Ecto neural progenitor cell (in vitro differentiated cells): Measurements from ENCODE around the gene ARAP2.

ENCODE experiments used
- DNase-seq: peaks from one replicate; pipeline ENCODE4 v3.0.0-alpha.2; 2018; ENCODE audit warnings: low spot score

The ARAP2 gene, protein sequence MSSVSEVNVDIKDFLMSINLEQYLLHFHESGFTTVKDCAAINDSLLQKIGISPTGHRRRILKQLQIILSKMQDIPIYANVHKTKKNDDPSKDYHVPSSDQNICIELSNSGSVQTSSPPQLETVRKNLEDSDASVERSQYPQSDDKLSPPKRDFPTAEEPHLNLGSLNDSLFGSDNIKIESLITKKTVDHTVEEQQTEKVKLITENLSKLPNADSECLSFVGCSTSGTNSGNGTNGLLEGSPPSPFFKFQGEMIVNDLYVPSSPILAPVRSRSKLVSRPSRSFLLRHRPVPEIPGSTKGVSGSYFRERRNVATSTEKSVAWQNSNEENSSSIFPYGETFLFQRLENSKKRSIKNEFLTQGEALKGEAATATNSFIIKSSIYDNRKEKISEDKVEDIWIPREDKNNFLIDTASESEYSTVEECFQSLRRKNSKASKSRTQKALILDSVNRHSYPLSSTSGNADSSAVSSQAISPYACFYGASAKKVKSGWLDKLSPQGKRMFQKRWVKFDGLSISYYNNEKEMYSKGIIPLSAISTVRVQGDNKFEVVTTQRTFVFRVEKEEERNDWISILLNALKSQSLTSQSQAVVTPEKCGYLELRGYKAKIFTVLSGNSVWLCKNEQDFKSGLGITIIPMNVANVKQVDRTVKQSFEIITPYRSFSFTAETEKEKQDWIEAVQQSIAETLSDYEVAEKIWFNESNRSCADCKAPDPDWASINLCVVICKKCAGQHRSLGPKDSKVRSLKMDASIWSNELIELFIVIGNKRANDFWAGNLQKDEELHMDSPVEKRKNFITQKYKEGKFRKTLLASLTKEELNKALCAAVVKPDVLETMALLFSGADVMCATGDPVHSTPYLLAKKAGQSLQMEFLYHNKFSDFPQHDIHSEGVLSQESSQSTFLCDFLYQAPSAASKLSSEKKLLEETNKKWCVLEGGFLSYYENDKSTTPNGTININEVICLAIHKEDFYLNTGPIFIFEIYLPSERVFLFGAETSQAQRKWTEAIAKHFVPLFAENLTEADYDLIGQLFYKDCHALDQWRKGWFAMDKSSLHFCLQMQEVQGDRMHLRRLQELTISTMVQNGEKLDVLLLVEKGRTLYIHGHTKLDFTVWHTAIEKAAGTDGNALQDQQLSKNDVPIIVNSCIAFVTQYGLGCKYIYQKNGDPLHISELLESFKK (N-terminal part only)

DNA sequence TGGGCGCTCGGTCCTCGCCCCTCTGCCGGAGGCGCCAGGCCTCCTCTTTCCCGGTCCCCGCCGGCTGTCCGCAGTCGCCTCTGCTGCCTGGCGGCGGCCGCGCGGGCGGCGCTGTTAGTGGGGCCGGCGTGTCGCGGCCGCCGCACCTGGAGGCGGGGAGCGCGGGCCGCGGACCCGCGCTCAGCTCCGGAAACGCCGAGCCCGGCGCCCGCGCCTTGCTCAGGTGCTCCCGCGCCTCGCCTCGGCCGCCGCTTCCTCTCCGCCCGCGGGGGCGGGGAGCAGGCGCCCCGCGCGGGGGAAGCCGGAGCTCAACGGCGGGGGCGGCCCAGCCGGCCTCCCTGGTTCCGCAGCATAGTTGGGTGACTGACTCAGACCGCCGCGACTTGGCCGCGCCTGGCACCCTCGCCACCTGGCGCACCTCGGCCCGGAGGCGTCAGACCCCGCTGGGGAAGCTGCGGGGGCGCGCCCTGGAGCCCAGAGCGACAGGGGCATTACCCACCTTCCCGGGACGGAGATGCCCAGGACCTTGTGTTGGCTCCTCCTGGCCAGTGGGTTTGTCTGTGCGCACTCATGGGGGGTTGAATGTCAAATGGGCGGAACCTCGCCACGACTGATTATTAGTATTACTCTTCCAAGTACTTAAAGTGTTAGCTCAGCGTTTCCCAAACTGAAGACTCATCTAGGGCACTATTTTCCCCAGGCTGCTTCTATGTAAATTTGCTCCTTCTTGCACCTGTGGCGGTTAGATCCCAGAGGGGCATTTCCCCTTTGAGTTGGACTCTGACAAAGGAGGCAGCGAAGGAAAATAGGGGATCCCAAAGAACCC, at the start of gene ARAP2:
ARAP2 (minus strand) TSS at position 258 of the 826 bp plus-strand sequence. CDS start 15,028 bp downstream, outside the sequence.
- peak; percentile 69 for DNase-seq

DNA sequence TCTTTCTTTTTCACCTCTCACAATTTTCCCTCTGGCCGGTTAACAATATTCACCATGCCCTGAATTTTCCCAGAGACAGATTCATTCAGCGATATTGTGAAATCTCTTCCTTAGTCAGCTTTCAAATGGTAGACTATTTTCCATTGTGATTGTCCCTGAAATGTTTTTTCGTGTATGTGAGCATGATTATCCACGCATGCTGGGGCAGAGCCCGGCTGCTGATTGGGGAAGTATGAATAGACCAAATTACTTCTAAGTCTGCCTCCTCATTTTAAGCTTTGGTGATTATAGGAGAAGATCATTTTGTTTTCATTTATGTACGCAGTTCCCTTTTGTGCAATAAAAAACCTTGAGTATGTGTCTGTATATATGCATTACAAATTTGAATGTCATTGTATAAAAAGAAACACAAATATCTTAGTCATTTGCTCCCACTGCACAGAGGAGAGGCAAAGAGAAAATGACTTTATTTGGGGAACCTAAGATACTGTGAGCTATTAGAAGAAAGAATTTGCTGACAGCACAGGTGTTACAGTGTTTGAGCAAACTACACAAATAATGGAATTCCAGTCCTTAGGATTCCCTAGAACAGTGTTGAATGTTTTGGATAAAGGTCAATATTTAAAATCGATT, 48.4 kb upstream of the ARAP2 start:
- DNase-seq = no peak

DNA sequence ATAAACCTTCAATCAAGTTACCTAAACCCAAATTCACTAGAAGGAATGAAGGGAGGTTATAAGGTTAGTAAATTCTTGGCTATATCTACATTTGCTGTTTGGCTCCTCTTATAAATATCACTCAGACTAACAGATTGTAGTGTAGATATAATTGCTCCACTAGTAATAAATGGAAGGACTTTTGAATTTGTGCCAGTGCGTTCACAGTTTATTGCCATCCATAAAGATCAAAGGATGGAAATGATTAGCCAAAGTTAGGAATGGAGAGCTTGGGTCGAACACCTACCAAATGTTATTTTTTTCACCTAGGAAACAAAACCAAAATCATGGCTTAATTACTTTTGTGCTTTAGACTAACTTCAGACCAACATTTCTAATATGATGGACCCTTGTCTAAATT, 46.3 kb upstream of the ARAP2 start:
- DNase-seq = no peak

DNA sequence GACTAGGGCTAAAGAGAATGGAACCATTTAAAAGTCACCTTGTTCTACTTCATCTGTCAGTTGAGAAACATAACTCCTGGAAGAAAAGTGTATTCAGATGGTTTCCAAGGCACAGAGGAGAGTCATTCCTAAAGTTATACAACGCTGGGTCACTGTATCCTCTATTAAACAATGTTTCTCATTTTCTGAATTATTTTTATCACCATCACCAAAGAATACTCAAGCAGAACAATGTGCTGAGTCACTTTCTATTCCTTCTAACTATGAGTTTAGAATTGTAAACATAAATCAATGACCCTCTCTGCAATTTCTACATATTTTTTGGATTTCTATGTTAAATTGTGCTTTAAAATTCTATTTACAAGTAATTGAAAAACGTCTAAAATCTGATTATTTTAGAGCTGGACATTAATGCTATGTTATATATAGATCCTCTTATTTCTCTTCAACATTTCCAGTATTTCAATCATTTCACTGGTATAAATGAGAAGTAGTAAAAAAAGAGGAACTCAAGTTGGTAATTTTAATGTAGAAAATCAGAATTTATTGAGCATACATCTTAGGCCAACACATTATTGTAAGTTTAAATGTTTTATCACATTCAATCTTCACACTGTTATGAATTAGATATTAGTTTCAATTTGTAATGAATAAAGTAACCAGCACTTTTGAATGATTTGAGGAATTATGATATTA, 44.6 kb upstream of the ARAP2 start:
- DNase-seq = no peak

DNA sequence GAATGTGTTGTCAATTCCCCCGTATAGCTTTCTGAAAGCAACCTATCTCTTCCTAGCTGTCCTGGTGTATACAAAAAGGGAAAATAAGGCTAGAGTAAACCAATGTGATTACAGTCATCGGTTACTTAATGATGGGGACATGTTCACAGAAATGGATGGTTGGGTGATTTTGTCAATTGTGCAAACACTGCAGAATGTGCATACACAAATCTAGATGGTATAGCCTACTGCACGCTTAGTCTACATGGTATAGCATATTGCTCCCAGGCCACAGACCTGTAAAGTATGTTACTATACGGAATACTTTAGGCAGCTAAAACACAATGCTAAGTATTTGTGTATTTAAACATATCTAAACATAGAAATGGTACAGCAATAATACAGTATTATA, 42.2 kb upstream of the ARAP2 start:
- no peak for DNase-seq

DNA sequence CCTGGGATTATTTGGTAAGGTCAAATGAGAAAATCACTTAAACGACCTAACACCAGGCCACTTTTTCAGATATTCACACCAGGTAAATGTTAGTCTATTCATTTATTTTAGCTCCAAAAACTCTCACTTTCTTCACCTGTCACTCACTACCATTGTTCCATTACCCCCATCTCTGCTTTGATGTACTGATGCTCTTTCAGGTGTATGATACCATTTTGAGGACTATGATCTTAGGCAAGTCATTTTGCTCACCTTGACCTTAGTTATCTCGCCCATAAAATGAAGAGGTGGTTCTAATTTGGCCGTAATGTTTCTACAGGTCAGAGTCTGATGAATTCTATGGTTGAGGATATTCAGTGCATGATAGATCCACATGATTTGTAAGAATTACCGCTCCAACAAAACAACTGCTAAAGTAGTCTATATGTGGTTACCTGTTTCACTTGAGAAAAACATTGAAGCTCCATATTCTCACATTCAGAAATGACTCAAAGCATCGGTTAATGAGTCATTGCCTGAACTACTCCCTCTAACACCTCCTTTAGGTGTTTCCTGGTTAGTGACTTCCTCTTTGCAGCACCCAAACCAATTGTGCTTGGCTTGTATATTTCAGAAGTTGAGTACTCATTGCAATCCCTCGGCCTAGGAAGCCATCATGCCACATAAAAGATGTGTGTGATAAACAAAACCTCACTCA, 41.6 kb upstream of the ARAP2 start:
- no peak for DNase-seq

DNA sequence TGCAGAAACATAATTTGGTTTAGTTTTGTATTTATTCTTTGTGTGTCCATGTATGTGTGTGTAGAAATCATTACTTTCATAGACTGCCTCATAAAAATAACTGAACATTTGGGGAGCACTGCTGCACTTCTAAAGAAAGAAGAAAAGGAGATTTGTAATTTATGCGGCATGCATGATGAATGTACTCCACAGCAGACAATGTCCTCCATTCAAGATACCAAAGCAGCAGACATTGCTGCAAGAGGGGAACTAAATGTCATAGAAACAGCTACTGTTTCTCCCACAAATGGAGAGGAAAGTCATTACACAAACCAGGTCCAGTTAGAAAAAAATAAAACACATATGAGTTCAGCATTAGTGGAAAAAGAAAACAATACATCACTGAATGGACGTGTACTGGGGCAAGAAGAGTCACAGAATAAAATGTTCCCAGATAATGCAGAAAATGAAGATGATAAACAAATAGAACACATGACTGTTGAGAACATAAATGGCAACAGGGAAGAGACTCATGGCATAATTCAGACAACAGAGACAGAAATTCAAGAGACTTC, 39.7 kb upstream of the ARAP2 start:
- DNase-seq = no peak

DNA sequence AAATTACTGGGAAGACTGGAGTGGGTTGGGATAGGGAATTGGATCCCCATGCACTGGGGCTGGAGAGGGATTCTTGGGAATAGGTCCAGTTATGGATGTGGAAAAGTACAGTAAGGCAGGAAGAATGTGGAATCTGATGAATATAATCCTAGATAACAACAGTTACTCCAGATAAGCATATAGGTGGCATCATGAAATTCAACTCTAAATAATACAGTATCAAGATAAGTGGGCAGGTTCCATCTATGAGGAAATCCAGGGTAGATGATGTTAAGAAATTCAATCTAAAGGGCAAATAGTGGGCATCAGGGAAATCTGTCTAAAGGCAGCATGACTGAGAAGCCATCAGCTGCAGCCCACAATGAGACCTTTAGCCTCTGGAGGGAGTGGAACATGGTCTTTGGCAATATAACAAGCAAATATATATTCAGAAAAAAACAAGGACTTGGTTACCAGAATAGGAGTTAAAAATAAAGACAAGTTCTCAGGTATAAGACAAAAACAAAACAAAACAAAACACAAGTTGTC, 38.3 kb upstream of the ARAP2 start:
- DNase-seq = no peak

DNA sequence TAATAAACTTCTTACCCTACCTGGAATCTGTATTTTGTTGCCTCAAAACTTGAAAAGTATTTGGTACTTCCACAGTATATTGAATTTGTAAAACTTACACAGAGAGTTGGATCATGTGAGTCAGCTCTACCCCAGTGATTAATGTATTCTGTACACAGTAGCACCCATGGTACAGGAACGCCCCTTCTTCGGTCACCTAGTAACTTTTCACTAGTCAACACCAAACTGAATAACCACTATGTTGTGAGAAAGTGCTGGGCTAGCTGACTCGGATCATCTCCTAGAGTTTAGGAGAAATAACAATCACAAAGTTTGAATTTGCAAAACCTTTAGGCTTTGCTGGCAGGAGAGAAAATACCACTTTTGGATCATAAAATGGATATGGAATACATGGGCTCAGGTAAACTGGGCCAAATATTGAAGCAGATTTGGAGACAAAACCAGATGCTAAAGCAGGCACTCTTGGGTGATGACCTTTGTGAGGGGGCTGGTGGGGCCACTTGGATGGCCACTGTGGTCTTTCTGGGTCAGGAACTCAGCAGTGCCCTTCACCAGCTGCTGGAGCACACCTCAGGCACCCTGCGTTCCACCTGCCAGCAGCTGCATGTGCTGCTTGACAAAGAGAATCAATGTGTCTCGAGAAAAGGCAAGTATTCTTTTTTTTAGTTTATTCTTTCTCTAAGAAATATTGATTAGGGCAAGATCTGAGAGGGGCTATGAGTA, 37.2 kb upstream of the ARAP2 start, which contains the start of gene DTHD1:
DTHD1 (plus strand) TSS at position 233 of the 723 bp plus-strand sequence; CDS start at position 376, 143 bp downstream.
- no peak for DNase-seq

DNA sequence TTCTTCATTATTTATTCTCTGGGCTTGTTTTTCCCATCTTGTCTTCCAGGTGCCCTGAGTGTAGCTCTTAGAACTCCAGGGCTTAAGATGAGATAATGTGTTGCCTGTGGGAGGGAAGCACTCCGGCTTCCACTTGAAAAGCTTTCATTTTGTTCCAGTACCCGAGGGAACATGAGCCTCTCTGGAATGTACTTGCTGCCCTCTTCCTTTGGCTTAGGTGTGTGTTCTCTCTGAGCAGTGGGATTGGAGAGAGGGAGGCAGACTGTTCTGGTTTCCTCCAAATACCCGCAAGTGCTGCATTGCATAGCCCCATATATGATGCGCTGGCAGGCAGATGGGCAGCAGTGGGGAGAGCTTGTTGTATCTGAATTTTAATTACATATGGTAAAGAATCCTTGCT, 36.2 kb upstream of the ARAP2 start:
- peak; percentile 54 for DNase-seq

DNA sequence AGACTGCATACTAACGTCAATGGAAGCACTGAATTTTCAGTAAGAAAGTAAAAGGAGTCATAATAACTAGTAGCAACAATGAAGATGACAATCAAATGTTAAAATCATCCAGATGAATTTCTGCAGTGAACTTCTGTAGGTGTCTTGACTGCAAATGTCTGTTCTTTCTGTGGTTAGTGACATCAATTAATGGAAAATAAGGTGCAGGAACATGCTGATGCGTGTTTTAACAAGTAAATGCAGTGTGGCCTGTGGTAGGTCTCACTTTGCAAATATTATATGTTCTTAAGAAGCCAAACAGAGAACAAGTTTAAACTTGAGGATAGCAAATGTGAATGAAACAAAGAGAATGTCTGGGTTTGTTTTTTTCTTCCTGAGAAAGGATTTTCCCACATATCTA, 34.5 kb upstream of the ARAP2 start:
- DNase-seq = no peak

DNA sequence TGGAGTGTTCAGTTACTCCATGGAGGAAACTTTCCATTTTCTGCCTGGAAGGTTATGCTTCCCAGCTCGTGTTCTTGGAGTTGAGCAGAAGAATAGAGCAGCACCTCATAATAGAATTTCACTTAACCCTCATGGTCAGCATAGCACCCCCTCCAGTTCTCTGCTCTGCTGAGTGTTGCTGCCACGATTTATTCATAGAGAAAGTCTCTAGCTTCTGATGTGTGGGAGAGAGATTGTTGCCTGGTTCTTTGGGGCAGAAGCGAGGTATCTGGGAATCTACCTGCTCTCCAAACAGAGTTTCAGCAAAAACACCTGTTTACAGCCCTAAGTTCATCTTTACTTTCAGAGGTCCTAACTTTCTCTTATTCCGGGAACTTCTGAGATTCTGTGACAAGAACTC, 33.2 kb upstream of the ARAP2 start:
- DNase-seq = no peak

DNA sequence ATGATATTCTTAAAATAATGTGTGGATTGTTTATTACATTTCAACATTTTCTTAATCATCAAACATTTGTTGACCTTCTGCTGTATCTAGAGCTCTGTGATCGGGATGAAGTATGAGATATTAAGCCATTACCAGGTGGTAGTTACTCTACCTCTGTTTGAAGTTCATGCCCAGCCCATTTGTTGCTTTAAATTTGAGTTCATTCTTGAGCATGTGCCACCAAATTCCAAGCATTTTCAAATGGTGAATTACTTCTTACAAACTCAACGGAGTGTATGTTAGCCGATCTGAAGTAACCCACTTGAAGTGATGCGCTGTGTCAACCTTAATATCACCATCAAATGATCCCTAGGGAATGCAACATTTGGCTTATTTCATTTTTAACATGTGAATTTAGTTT, 29.8 kb upstream of the ARAP2 start:
- no peak for DNase-seq

DNA sequence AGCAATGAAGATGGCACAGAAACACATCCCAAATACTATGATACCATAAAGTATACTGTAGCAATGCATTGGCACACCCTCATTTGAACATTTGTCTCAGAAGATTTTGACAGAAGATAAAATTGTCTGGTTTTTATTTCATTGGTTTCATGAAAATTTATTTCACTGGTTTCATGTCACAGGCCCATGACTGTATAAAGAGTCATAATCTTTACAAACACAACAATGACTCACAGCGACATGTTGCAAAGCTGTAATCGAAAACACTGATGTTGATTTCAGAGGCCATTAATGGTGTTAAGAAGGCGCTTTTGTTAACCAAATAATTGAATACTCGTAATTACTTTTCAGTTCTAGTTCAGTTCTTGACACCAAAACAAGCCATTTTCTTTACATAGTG, 29.0 kb upstream of the ARAP2 start:
- no peak for DNase-seq

DNA sequence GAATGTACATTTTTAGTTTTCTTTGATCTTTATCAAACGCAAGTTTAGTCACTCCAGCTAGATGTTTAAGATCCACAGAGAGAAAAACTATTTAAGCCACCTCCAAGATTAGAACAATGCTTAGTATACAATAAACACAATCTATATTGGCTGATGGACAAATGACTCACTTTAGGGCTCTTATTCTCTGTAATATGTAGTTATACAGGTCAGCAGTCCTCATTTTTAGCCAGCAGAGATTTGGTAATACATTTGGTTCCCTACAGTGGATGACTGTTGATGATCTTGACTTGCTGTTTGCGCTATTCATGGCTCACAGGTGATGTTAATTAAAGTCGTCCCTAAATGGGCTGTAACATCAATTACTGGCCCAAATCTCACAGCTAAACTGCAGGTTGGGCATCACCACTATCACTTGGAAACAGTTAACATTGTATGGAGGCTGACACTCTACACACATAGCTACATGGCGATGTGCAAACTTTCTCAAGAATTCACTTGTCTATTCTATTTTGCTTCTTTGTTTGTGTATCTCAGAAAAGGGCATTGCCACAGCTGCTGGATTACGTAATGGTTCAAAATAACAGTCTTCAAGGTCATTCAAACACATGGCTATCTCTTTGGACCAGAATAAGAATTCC, 25.3 kb upstream of the ARAP2 start:
- no peak for DNase-seq

DNA sequence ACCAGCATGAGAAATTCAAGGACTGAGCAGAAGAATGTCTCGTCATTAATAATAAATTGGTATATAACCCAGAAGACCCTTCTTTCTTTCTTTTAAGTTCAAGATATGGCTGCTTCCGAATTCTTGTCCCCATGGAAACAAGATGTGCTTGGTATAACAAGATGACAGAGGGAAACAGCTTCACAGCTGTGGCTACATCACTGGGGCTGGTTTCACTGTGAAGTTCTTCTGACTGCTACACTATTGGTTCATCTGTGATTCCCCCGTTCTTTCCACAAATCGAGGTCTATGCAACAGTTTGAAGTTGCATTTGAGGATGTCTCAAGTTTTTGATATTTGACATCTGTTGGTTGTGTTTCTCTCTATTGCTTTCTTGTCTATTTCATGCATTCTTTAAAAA, 24.8 kb upstream of the ARAP2 start:
- DNase-seq = no peak

DNA sequence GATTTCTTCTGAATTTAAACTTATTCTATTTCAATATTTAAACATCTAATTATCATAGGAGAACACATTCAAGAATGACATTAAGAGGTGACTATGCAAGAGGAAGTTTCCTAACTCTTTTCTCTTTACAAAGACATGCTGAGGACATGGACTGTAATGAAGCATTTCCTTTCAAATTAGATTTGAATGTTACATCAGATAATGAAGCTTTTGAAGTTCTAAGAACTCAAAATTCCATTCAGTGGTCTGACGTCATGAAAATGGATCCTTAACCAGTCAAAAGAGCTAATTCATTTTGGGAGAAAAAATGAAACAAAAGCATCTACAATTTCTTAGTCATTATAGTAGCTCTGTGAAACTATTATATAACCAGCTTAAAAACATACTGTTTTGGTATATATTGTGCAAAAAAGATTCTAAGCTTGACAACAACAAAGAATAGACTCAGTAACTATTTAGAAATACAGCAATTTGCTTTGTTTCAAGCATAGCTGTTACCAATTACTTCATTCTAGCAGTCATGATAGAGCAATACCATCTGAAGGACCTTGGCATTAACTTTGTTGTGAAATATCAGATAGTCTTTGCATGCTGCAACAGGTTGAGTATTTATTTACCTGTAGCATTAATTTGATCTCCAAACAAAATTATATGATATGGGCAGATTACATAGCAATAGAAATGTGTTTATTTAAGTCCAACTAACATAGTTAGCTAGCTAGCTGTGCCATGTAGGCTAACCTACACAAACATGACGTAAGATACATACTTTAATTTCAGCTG, 23.4 kb upstream of the ARAP2 start:
- no peak for DNase-seq
